HG03378 (cell line): ENCODE data around the gene CCR2.
"Not testable (repeated sequence)": the region's sequence is repeated elsewhere in the genome, so short reads cannot be mapped to it uniquely, and the experiment has no call there.

Experiments used
- ATAC-seq: cut with Tn5 transposase; IDR thresholded peaks from one replicate; pipeline ENCODE4 v1.9.1; 2021; ENCODE audit warnings: mild to moderate bottlenecking, moderate library complexity; ENCODE audit not compliant: unreplicated experiment

CCR2 gene

GRCh38 chr3:46400846-46401245 is 46.9 kb downstream of the CCR2 start:
- ATAC-seq: no peak

- ATAC-seq: no peak
Observed at GRCh38 chr3:46401579-46401978, 47.7 kb downstream of the CCR2 start.

GRCh38 chr3:46402902-46403301 is 49.0 kb downstream of the CCR2 start:
- not testable (repeated sequence) for ATAC-seq

GRCh38 chr3:46405301-46406019 is 51.5 kb downstream of the CCR2 start:
- ATAC-seq: no peak

- ATAC-seq: no peak
Observed at GRCh38 chr3:46406443-46406787, 52.5 kb downstream of the CCR2 start.

GRCh38 chr3:46406788-46407611 is 53.1 kb downstream of the CCR2 start, which contains the start of the genes CCR5AS and CCRL2:
TSS of gene CCR5AS (minus strand) at chr3:46407066.
TSS of gene CCRL2 (plus strand) at chr3:46407259. CDS start at chr3:46408080, 821 bp downstream.
- no peak for ATAC-seq

- no peak for ATAC-seq
Observed at GRCh38 chr3:46407970-46408369, 54.1 kb downstream of the CCR2 start.

GRCh38 chr3:46408853-46409252 is 54.9 kb downstream of the CCR2 start:
- no peak for ATAC-seq

- ATAC-seq: no peak
Observed at GRCh38 chr3:46409739-46410489, 56.0 kb downstream of the CCR2 start.
